ENCODE measurements around the gene SHISA9.

DNA sequence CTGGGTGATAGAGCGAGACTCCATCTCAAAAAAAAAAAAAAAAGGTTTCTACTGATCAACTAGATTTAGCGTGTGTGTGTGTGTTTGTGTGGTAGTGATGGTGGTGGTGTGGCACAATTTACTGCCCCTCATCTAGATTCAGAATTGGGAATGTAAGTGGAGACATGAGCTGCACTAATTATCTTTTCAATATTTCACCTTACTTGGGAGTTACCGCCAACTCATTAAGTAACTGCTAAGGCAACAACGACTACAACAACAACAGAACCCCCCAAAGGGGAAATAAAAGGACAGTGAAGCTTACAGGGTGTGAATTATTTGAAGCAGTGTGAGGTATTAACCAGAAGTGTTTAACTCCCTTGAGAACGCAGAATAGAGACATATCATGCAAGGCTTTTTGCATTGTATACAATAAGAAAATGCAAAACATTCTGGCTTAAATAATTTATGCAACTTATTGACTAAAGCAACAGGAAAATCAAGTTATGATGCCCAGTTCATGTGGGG, 180.5 kb downstream of the SHISA9 start:
- no peak for TF ChIP-seq CTCF (conservative IDR thresholded peaks at IDR 0.05; ENCODE audit: low read depth, low read length)
- TF ChIP-seq EZH2 (IDR thresholded peaks at IDR 0.05; ENCODE audit: low read length, unreplicated experiment), result no peak
